ENCODE measurements around the gene ITGAV.

ITGAV gene

DNA sequence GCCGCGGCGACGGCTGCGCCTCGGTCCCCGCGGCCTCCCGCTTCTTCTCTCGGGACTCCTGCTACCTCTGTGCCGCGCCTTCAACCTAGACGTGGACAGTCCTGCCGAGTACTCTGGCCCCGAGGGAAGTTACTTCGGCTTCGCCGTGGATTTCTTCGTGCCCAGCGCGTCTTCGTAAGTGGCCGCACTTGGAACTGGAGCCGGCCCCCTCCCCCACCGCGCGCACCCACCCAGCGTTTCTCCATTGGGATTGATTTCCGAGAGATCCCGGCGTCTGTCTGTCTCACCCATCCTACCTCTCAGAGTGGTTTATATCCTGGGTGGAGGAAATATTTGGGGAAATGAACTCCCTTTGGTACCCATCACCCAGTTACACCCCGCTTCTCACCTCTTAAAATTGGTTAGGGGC is 498 bp downstream of the ITGAV start:
- peak overlapping the region; percentile 63 to 74 for H3K4me3 ChIP-seq (ENCODE audit: low read depth in 1 of 2, low read length in 1 of 2)
- H3K36me3 ChIP-seq, result no peaks in the 10 kb centered on the region
- H3K9me3 ChIP-seq, result no peaks in the 10 kb centered on the region
- TF ChIP-seq, protein P1, sequence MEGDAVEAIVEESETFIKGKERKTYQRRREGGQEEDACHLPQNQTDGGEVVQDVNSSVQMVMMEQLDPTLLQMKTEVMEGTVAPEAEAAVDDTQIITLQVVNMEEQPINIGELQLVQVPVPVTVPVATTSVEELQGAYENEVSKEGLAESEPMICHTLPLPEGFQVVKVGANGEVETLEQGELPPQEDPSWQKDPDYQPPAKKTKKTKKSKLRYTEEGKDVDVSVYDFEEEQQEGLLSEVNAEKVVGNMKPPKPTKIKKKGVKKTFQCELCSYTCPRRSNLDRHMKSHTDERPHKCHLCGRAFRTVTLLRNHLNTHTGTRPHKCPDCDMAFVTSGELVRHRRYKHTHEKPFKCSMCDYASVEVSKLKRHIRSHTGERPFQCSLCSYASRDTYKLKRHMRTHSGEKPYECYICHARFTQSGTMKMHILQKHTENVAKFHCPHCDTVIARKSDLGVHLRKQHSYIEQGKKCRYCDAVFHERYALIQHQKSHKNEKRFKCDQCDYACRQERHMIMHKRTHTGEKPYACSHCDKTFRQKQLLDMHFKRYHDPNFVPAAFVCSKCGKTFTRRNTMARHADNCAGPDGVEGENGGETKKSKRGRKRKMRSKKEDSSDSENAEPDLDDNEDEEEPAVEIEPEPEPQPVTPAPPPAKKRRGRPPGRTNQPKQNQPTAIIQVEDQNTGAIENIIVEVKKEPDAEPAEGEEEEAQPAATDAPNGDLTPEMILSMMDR (IDR thresholded peaks at IDR 0.05), result no peak
- H3K27ac ChIP-seq, result peak overlapping the region; percentile 81
- peaks cover 16 to 18% of the 10 kb centered on the region in 2 experiments for H3K4me1 ChIP-seq (ENCODE audit: control insufficient read depth in 1 of 2, insufficient read depth in 1 of 2, low read depth in 1 of 2, low read length in 1 of 2)
- peaks cover 13% of the 10 kb centered on the region for H3K27me3 ChIP-seq

DNA sequence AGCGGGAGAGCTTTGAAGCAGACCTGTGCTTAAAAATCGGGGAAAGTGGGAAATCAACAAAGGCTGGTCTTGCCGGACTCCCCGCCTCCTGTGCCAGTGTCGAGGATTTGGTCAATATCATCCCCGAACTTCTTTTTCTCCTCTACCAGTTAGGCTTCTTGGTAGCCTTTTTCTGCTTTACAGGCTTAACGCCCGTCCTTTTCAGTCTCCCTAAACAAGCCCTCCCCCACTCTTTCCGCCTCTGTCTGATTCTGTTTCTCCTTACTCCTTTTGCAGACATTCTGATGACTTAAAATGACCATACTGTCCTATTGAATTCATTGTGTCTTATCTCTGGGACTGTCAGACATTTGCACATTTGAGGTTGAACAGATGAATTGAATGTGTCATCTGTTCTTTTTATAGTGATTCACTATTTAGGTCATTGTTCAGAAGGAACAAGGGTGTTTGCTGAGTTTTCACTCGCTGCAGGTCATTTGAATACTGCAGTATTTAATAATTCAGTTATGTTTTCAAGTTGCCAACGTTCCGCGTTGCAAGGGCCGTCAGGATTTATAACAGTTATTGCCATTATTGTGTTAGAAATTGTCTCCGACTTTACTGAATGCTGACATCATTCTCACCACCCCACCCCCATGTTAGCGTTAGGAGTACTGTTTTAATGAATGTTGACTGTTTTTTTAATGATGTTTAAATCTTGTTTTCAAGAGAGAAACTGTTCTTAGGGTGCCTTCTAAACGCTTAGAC is 1.1 kb downstream of the ITGAV start:
- H3K27me3 ChIP-seq, result peaks cover 13% of the 10 kb centered on the region
- H3K4me1 ChIP-seq (ENCODE audit: control insufficient read depth in 1 of 2, insufficient read depth in 1 of 2, low read depth in 1 of 2, low read length in 1 of 2), result peaks cover 16 to 18% of the 10 kb centered on the region in 2 experiments
- TF ChIP-seq, protein P1 (IDR thresholded peaks at IDR 0.05), result no peak
- H3K4me3 ChIP-seq (ENCODE audit: low read depth in 1 of 2, low read length in 1 of 2), result peak overlapping the region; percentile 63 to 74
- H3K36me3 ChIP-seq, result no peaks in the 10 kb centered on the region
- H3K27ac ChIP-seq, result peak overlapping the region; percentile 81
- H3K9me3 ChIP-seq, result no peaks in the 10 kb centered on the region

DNA sequence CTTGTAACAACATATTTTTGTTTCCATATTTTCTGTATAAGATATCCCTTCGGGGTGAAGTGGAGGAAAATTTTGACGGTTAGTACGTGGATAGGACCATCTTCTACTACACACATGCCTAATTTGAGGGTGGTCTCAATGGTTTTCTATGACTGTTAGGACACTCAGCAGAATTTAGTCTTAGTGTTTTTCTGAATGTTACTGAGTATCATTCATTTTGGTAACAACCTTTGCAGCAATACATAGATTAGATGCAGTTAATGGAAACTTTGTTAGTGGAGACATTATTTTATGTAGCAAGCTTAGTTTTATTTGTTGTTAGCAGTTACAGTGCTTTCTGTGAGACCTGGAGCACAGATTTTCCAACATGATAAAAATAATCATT is 1.6 kb downstream of the ITGAV start:
- TF ChIP-seq, protein P1 (IDR thresholded peaks at IDR 0.05), result no peak
- H3K4me1 ChIP-seq (ENCODE audit: control insufficient read depth in 1 of 2, insufficient read depth in 1 of 2, low read depth in 1 of 2, low read length in 1 of 2), result peaks cover 16 to 18% of the 10 kb centered on the region in 2 experiments
- peaks cover 13% of the 10 kb centered on the region for H3K27me3 ChIP-seq
- H3K27ac ChIP-seq, result no peak overlapping the region
- H3K9me3 ChIP-seq, result no peaks in the 10 kb centered on the region
- no peaks in the 10 kb centered on the region for H3K36me3 ChIP-seq
- H3K4me3 ChIP-seq (ENCODE audit: low read depth in 1 of 2, low read length in 1 of 2), result no peak overlapping the region

DNA sequence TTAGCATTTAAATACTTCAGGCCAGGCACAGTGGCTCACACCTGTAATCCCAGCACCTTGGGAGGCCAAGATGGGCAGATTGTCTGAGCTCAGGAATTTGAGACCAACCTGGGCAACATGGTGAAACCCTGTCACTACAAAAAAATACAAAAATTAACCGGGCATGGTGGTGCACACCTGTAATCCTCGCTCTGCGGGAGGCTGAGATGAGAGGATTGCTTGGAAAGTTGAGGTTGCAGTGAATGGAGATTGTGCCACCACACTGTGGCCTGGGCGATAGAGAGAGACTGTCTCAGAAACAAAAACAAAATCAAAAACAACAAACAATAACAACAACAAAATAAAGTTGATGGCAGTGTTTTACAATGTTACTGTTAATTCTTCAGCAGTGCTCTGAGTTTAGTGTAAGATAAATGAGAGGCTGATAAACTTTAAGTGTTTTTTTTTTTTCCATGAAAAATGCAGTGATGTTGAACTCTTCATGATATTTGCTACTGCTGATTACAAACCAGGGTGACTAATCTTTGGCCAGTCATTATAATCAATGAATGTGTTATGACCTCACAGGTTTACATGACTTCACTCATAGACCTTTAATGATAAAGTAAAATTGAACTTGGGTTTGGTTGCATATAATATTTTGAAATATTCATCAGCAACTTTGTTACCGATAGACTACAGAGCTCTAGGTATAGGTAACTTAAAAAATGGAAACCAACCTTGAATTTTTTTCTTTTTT is 2.5 kb downstream of the ITGAV start:
- H3K36me3 ChIP-seq, result no peaks in the 10 kb centered on the region
- peaks cover 16 to 18% of the 10 kb centered on the region in 2 experiments for H3K4me1 ChIP-seq (ENCODE audit: control insufficient read depth in 1 of 2, insufficient read depth in 1 of 2, low read depth in 1 of 2, low read length in 1 of 2)
- H3K27ac ChIP-seq, result no peak overlapping the region
- no peaks in the 10 kb centered on the region for H3K9me3 ChIP-seq
- TF ChIP-seq, protein P1 (IDR thresholded peaks at IDR 0.05), result no peak
- peaks cover 13% of the 10 kb centered on the region for H3K27me3 ChIP-seq
- no peak overlapping the region for H3K4me3 ChIP-seq (ENCODE audit: low read depth in 1 of 2, low read length in 1 of 2)

DNA sequence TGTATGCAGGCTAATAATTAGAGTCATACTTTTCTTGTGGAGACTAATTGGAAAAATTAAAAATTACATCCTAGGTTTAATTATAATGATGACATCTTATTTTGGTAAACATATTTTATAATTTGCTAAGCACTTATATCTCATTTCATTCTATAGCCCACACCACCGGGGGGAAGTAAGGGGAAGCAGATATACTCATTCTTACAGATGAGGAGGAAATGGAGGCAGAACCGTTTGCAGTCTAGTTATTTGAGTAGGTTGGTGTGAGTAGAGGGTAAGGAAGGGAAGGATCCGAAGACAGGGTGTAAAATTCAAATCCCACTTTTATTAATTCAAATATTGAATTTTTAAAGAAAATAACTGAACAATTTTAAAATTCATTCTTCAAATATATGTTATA is 3.7 kb downstream of the ITGAV start:
- peaks cover 16 to 18% of the 10 kb centered on the region in 2 experiments for H3K4me1 ChIP-seq (ENCODE audit: control insufficient read depth in 1 of 2, insufficient read depth in 1 of 2, low read depth in 1 of 2, low read length in 1 of 2)
- H3K4me3 ChIP-seq (ENCODE audit: low read depth in 1 of 2, low read length in 1 of 2), result no peak overlapping the region
- TF ChIP-seq, protein P1 (IDR thresholded peaks at IDR 0.05), result no peak
- H3K27ac ChIP-seq, result no peak overlapping the region
- H3K9me3 ChIP-seq, result no peaks in the 10 kb centered on the region
- H3K36me3 ChIP-seq, result no peaks in the 10 kb centered on the region
- peaks cover 13% of the 10 kb centered on the region for H3K27me3 ChIP-seq

All from neutrophil (primary cell).